Lung (tissue), 16 donors: ENCODE data around the gene DAPP1. TPM values are rescaled to one million over a fixed set of nuclear protein-coding genes. Genes with fewer than 3 reads are reported as not detected.
"Not testable (repeated sequence)": the region's sequence is repeated elsewhere in the genome, so short reads cannot be mapped to it uniquely, and the experiment has no call there.

Source experiments
- ATAC-seq: fragments of 200-7000 bp; cut with Tn5 transposase; one replicate; pipeline ENCODE4 v1.9.1; 2020; ENCODE audit warnings: moderate number of reproducible peaks; ENCODE audit not compliant: insufficient read depth, low FRiP score
- DNase-seq, 3 donors: peaks; one replicate each; pipeline ENCODE4 v3.0.0-alpha.2; 2013 to 2017
- H3K27ac ChIP-seq, 2 donors: one replicate each; pipeline ENCODE4 v1.5.1; 2013; ENCODE audit warnings: mild to moderate bottlenecking in 2 of 2, moderate library complexity in 2 of 2, control low read depth in 1 of 2, inconsistent platforms in 1 of 2, low read depth in 1 of 2, low read length in 1 of 2
- H3K27me3 ChIP-seq, 3 donors: one replicate each; pipeline ENCODE4 v1.5.1; 2013; ENCODE audit warnings: low read length in 2 of 3; ENCODE audit not compliant: control insufficient read depth in 3 of 3, insufficient read depth in 3 of 3
- H3K36me3 ChIP-seq, 4 donors: one replicate each; pipeline ENCODE4 v1.5.1; 2013; ENCODE audit warnings: low read length in 4 of 4, mild to moderate bottlenecking in 1 of 4, moderate library complexity in 1 of 4; ENCODE audit not compliant: control insufficient read depth in 4 of 4, insufficient read depth in 4 of 4
- H3K4me1 ChIP-seq, 5 donors: one replicate each; pipeline ENCODE4 v1.5.1; 2013; ENCODE audit warnings: low read length in 5 of 5, mild to moderate bottlenecking in 2 of 5, moderate library complexity in 1 of 5; ENCODE audit not compliant: control insufficient read depth in 5 of 5, insufficient read depth in 5 of 5
- H3K4me3 ChIP-seq: one replicate; pipeline ENCODE4 v1.5.1; 2013; ENCODE audit warnings: mild to moderate bottlenecking, control low read depth, moderate library complexity
- H3K9ac ChIP-seq, 2 donors: one replicate each; pipeline ENCODE4 v1.5.1; 2013; ENCODE audit warnings: low read length in 2 of 2, control low read depth in 1 of 2; ENCODE audit not compliant: insufficient read depth in 1 of 2
- H3K9me3 ChIP-seq, 4 donors: one replicate each; pipeline ENCODE4 v1.5.1; 2013; ENCODE audit warnings: low read length in 3 of 4, mild to moderate bottlenecking in 1 of 4, moderate library complexity in 1 of 4; ENCODE audit not compliant: control insufficient read depth in 4 of 4, insufficient read depth in 3 of 4
- CTCF ChIP-seq: IDR thresholded peaks from 2 replicates; pipeline ENCODE4 v1.5.1; 2012; ENCODE audit warnings: mild to moderate bottlenecking; ENCODE audit errors: control extremely low read depth, extremely low read depth
- WGBS, 2 donors: extraction: QIAGEN DNeasy Blood & Tissue Kit; methylation state at CpG; one replicate each; pipeline ENCODE4 v1.1.7; 2013; 5-methylcytosine and 5-hydroxymethylcytosine counted together
- long read RNA-seq, 5 donors: transcript quantifications; one replicate each; lab custom pipeline, GENCODE V29; 2026
- polyA plus RNA-seq, 2 donors: library from polyadenylated mRNA; stranded (reverse); fragments of 200-250 nt; gene quantifications; one replicate each; pipeline ENCODE4 v1.2.1, GENCODE V29; 2013
- total RNA-seq, 2 donors: library from RNA; depleted of rRNA in 1 of 2; stranded (reverse); fragments of >200 nt in 1 of 2; gene quantifications; one replicate each; pipeline ENCODE4 v1.2.1, GENCODE V29; 2014 to 2021
- donor health status: control.
- donor health status: control.
- donor health status: Bipolar disorder and iron deficiency.
- donor health status: healthy.
- donor health status: DM: yes; HTN: yes; CAD: no.

DAPP1 gene
- 10 to 100 TPM in 1 of 2 donors, 1 to 10 TPM in 1; 9.2 to 24.6 TPM for total RNA-seq
- polyA plus RNA-seq, result 10 to 100 TPM in 1 of 2 donors, 1 to 10 TPM in 1; 2.6 to 14.2 TPM
- long read RNA-seq, donor 1, result 0 reads
- long read RNA-seq, donor 2, result 0 reads
- long read RNA-seq, donor 3, result 0 reads
- long read RNA-seq, donor 4, result 0 reads
- long read RNA-seq, donor 5, result 0 reads

- no peak within 1 kb of the TSS for H3K9ac ChIP-seq
- H3K27me3 ChIP-seq, result no peaks in the 10 kb centered on the region
- TF ChIP-seq CTCF, result no peak
- peak within 1 kb of the TSS in 1 of 2 donors; percentile 72 for H3K27ac ChIP-seq
- DNase-seq (no peak), ATAC-seq (peak; percentile 60)
- H3K36me3 ChIP-seq, result no peaks in the 10 kb centered on the region
- WGBS, 2 donors, result 38 to 65% methylated on average over 7 of the region's 7 CpGs
- no peak within 1 kb of the TSS for H3K4me3 ChIP-seq
- peaks cover 0 to 3% (median 0%) of the 10 kb centered on the region in 5 donors for H3K4me1 ChIP-seq
- no peaks in the 10 kb centered on the region for H3K9me3 ChIP-seq
Measured at GRCh38 chr4:99816545-99817308, at the start of gene DAPP1. DAPP1 (plus strand) TSS chr4:99816827; CDS start chr4:99816914, 87 bp downstream.

- H3K9ac ChIP-seq, H3K27ac ChIP-seq, DNase-seq, H3K4me3 ChIP-seq, H3K4me1 ChIP-seq, H3K27me3 ChIP-seq, H3K9me3 ChIP-seq, ATAC-seq, H3K36me3 ChIP-seq: not testable (repeated sequence)
- WGBS, 2 donors, result 92 to 95% methylated on average over 6 to 7 of the region's 7 CpGs
Measured at GRCh38 chr4:99770842-99771241, 45.8 kb upstream of the DAPP1 start.

GRCh38 chr4:99783940-99784339, 32.7 kb upstream of the DAPP1 start:
- no peak for TF ChIP-seq CTCF
- H3K27ac ChIP-seq, result no peak overlapping the region
- ATAC-seq (no peak), DNase-seq (no peak)
- no peak overlapping the region for H3K9ac ChIP-seq
- no peaks in the 10 kb centered on the region for H3K4me1 ChIP-seq
- no peak overlapping the region for H3K4me3 ChIP-seq
- 93% methylated on average over 3 of the region's 3 CpGs for WGBS, 2 donors
- no peaks in the 10 kb centered on the region for H3K9me3 ChIP-seq
- H3K36me3 ChIP-seq, result no peaks in the 10 kb centered on the region
- H3K27me3 ChIP-seq, result no peaks in the 10 kb centered on the region

- Histone ChIP-seq H3K4me3 (no peak overlapping the region), H3K27me3 (no peaks in the 10 kb centered on the region), H3K9me3 (no peaks in the 10 kb centered on the region), H3K27ac (no peak overlapping the region), H3K36me3 (no peaks in the 10 kb centered on the region), H3K4me1 (no peaks in the 10 kb centered on the region), H3K9ac (no peak overlapping the region)
- ATAC-seq, result no peak
- no peak for DNase-seq
- 89 to 96% methylated on average over 3 of the region's 3 CpGs for WGBS, 2 donors
- no peak for TF ChIP-seq CTCF
Measured at GRCh38 chr4:99784842-99785241, 31.8 kb upstream of the DAPP1 start.
